NT2/D1 (cell line): ENCODE results near the gene HBQ1.
"Not testable (repeated sequence)": the region's sequence is repeated elsewhere in the genome, so short reads cannot be mapped to it uniquely, and the experiment has no call there.

ENCODE experiments used
- SUZ12 ChIP-seq: IDR thresholded peaks from 2 replicates; pipeline ENCODE4 v1.6.1; 2011; ENCODE audit not compliant: insufficient read length, insufficient read depth; ENCODE audit errors: extremely low read depth
- YY1 ChIP-seq: IDR thresholded peaks from 2 replicates; pipeline ENCODE4 v1.6.1; 2011; ENCODE audit not compliant: insufficient read length, insufficient read depth
- ZNF274 ChIP-seq: IDR thresholded peaks from 2 replicates; pipeline ENCODE4 v1.6.1; 2011; ENCODE audit warnings: mild to moderate bottlenecking, low read depth, low read length

DNA sequence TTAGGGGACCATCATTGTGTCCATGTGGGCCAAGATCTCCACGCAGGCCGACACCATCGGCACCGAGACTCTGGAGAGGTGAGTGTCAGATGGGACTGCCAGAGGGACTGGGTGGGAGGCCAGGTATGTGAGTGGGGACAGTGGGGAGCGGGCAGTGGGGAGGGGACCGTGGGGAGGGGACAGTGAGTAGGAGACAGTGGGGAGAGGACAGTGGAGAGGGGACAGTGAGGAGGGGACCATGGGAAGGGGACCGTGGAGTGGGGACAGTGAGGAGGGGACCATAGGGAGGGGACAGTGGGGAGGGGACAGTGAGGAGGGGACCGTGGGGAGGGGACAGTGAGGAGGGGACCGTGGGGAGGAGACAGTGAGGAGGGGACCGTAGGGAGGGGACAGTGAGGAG is 17.1 kb upstream of the HBQ1 start:
- not testable (repeated sequence) for TF ChIP-seq ZNF274, YY1, SUZ12
